Measurements from ENCODE around the gene TTC1.

DNA sequence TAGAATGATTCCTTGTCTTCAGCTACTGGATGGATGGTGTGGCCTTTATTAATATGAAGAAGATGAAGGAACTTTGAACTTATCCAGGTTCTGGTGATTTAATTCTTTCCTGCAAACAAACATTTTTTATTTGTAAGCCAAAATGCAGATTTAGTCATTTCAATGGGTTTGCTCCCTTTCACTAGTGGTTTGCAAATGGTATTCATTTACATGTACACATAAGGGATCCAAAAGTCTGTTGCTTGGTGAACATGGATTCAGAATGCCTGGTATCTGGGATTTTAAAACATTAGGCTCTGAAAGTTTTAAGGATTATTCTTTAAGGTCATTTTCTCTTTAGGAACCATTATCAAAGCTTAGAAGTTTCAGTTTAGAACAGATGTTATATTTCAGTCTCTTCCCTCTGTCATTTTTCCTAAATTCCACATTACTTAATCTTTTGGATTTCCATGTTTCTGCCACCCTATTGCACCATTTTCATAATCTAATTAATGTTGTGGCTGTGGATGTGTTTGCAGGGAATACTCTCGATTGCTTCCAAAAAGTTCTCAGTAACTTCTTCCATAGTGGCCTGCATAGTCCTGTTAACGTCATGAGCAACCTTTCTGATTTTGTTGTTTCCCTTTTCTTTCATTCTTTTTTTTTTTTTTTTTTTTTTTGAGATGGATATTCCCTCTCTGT lies 10.1 kb downstream of the TTC1 start:
- TF ChIP-seq, protein P1, sequence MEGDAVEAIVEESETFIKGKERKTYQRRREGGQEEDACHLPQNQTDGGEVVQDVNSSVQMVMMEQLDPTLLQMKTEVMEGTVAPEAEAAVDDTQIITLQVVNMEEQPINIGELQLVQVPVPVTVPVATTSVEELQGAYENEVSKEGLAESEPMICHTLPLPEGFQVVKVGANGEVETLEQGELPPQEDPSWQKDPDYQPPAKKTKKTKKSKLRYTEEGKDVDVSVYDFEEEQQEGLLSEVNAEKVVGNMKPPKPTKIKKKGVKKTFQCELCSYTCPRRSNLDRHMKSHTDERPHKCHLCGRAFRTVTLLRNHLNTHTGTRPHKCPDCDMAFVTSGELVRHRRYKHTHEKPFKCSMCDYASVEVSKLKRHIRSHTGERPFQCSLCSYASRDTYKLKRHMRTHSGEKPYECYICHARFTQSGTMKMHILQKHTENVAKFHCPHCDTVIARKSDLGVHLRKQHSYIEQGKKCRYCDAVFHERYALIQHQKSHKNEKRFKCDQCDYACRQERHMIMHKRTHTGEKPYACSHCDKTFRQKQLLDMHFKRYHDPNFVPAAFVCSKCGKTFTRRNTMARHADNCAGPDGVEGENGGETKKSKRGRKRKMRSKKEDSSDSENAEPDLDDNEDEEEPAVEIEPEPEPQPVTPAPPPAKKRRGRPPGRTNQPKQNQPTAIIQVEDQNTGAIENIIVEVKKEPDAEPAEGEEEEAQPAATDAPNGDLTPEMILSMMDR (IDR thresholded peaks at IDR 0.05 in 8 of 11, conservative IDR thresholded peaks at IDR 0.05 in 3 of 11), result no peak
- TF ChIP-seq POLR2A (IDR thresholded peaks at IDR 0.05) (no peak), POLR2AphosphoS5 (IDR thresholded peaks at IDR 0.05) (no peak)
